ENCODE results near the gene SOX8.
"Not testable (repeated sequence)": the region's sequence is repeated elsewhere in the genome, so short reads cannot be mapped to it uniquely, and the experiment has no call there.

The SOX8 gene

GRCh38 chr16:953818-954217 lies 27.8 kb upstream of the SOX8 start:
- H3K4me3 ChIP-seq (ENCODE audit: extremely low read depth, insufficient read depth, low read length, poor library complexity, severe bottlenecking); H3K27ac ChIP-seq (ENCODE audit: low read depth, low read length, severe bottlenecking); H3K9me3 ChIP-seq (ENCODE audit: control insufficient read depth, low read length); H3K36me3 ChIP-seq (ENCODE audit: control insufficient read depth, insufficient read depth, low read length); H3K4me1 ChIP-seq (ENCODE audit: control insufficient read depth, insufficient read depth, low read length, poor library complexity, severe bottlenecking): not testable (repeated sequence)
- whole genome bisulfite sequencing, 2 experiments (ENCODE audit: insufficient coverage in 2 of 2): 100% methylated on average over 1 to 2 of the region's 7 CpGs

GRCh38 chr16:955766-956165 lies 25.8 kb upstream of the SOX8 start:
- H3K27ac ChIP-seq (ENCODE audit: low read depth, low read length, severe bottlenecking); H3K4me3 ChIP-seq (ENCODE audit: extremely low read depth, insufficient read depth, low read length, poor library complexity, severe bottlenecking); H3K36me3 ChIP-seq (ENCODE audit: control insufficient read depth, insufficient read depth, low read length); H3K4me1 ChIP-seq (ENCODE audit: control insufficient read depth, insufficient read depth, low read length, poor library complexity, severe bottlenecking); H3K9me3 ChIP-seq (ENCODE audit: control insufficient read depth, low read length): not testable (repeated sequence)
- WGBS, 2 experiments (ENCODE audit: insufficient coverage in 2 of 2): 96% methylated on average over 4 to 21 of the region's 27 CpGs

GRCh38 chr16:959232-960040 lies 22.1 kb upstream of the SOX8 start:
- H3K4me3 ChIP-seq (ENCODE audit: extremely low read depth, insufficient read depth, low read length, poor library complexity, severe bottlenecking): no peak overlapping the region
- H3K36me3 ChIP-seq (ENCODE audit: control insufficient read depth, insufficient read depth, low read length): no peaks in the 10 kb centered on the region
- no peak overlapping the region for H3K27ac ChIP-seq (ENCODE audit: low read depth, low read length, severe bottlenecking)
- no peaks in the 10 kb centered on the region for H3K4me1 ChIP-seq (ENCODE audit: control insufficient read depth, insufficient read depth, low read length, poor library complexity, severe bottlenecking)
- 93% methylated on average over 23 to 24 of the region's 24 CpGs for WGBS, 2 experiments (ENCODE audit: insufficient coverage in 2 of 2)
- H3K9me3 ChIP-seq (ENCODE audit: control insufficient read depth, low read length): no peaks in the 10 kb centered on the region

GRCh38 chr16:962366-962765 lies 19.2 kb upstream of the SOX8 start:
- Histone ChIP-seq H3K36me3 (ENCODE audit: control insufficient read depth, insufficient read depth, low read length) (peaks cover 16% of the 10 kb centered on the region), H3K4me1 (ENCODE audit: control insufficient read depth, insufficient read depth, low read length, poor library complexity, severe bottlenecking) (no peaks in the 10 kb centered on the region), H3K27ac (ENCODE audit: low read depth, low read length, severe bottlenecking) (no peak overlapping the region), H3K4me3 (ENCODE audit: extremely low read depth, insufficient read depth, low read length, poor library complexity, severe bottlenecking) (no peak overlapping the region), H3K9me3 (ENCODE audit: control insufficient read depth, low read length) (peaks cover 10% of the 10 kb centered on the region)
- WGBS, 2 experiments (ENCODE audit: insufficient coverage in 2 of 2): 93 to 95% methylated on average over 12 to 21 of the region's 22 CpGs

GRCh38 chr16:962901-963814 lies 18.4 kb upstream of the SOX8 start:
- Histone ChIP-seq H3K27ac (ENCODE audit: low read depth, low read length, severe bottlenecking) (no peak overlapping the region), H3K9me3 (ENCODE audit: control insufficient read depth, low read length) (peaks cover 10% of the 10 kb centered on the region)
- WGBS, 2 experiments (ENCODE audit: insufficient coverage in 2 of 2): 96% methylated on average over 15 to 17 of the region's 23 CpGs

GRCh38 chr16:963913-964312 lies 17.7 kb upstream of the SOX8 start:
- WGBS, 2 experiments (ENCODE audit: insufficient coverage in 2 of 2): 95 to 97% methylated on average over 14 of the region's 17 CpGs
- H3K9me3 ChIP-seq (ENCODE audit: control insufficient read depth, low read length): peaks cover 10% of the 10 kb centered on the region
- no peak overlapping the region for H3K27ac ChIP-seq (ENCODE audit: low read depth, low read length, severe bottlenecking)
- H3K4me1 ChIP-seq (ENCODE audit: control insufficient read depth, insufficient read depth, low read length, poor library complexity, severe bottlenecking): no peaks in the 10 kb centered on the region
- peaks cover 26% of the 10 kb centered on the region for H3K36me3 ChIP-seq (ENCODE audit: control insufficient read depth, insufficient read depth, low read length)
- no peak overlapping the region for H3K4me3 ChIP-seq (ENCODE audit: extremely low read depth, insufficient read depth, low read length, poor library complexity, severe bottlenecking)

More at GRCh38 chr16:962901-963814, 18.4 kb upstream of the SOX8 start:
- H3K4me3 ChIP-seq (ENCODE audit: extremely low read depth, insufficient read depth, low read length, poor library complexity, severe bottlenecking): no peak overlapping the region
- peaks cover 21% of the 10 kb centered on the region for H3K36me3 ChIP-seq (ENCODE audit: control insufficient read depth, insufficient read depth, low read length)
- H3K4me1 ChIP-seq (ENCODE audit: control insufficient read depth, insufficient read depth, low read length, poor library complexity, severe bottlenecking): no peaks in the 10 kb centered on the region

GRCh38 chr16:964356-965035 lies 17.1 kb upstream of the SOX8 start:
- Histone ChIP-seq H3K4me1 (ENCODE audit: control insufficient read depth, insufficient read depth, low read length, poor library complexity, severe bottlenecking) (no peaks in the 10 kb centered on the region), H3K27ac (ENCODE audit: low read depth, low read length, severe bottlenecking) (no peak overlapping the region), H3K9me3 (ENCODE audit: control insufficient read depth, low read length) (peaks cover 10% of the 10 kb centered on the region), H3K36me3 (ENCODE audit: control insufficient read depth, insufficient read depth, low read length) (peaks cover 26% of the 10 kb centered on the region), H3K4me3 (ENCODE audit: extremely low read depth, insufficient read depth, low read length, poor library complexity, severe bottlenecking) (no peak overlapping the region)
- WGBS, 2 experiments (ENCODE audit: insufficient coverage in 2 of 2): 88 to 95% methylated on average over 25 to 27 of the region's 27 CpGs

GRCh38 chr16:965036-965395 lies 16.6 kb upstream of the SOX8 start:
- no peaks in the 10 kb centered on the region for H3K4me1 ChIP-seq (ENCODE audit: control insufficient read depth, insufficient read depth, low read length, poor library complexity, severe bottlenecking)
- no peak overlapping the region for H3K27ac ChIP-seq (ENCODE audit: low read depth, low read length, severe bottlenecking)
- WGBS, 2 experiments (ENCODE audit: insufficient coverage in 2 of 2): 96% methylated on average over 13 of the region's 13 CpGs
- H3K36me3 ChIP-seq (ENCODE audit: control insufficient read depth, insufficient read depth, low read length): peaks cover 26% of the 10 kb centered on the region
- H3K9me3 ChIP-seq (ENCODE audit: control insufficient read depth, low read length): peaks cover 10% of the 10 kb centered on the region
- no peak overlapping the region for H3K4me3 ChIP-seq (ENCODE audit: extremely low read depth, insufficient read depth, low read length, poor library complexity, severe bottlenecking)

- peaks cover 10% of the 10 kb centered on the region for H3K9me3 ChIP-seq (ENCODE audit: control insufficient read depth, low read length)
- H3K4me3 ChIP-seq (ENCODE audit: extremely low read depth, insufficient read depth, low read length, poor library complexity, severe bottlenecking): no peak overlapping the region
- peaks cover 26% of the 10 kb centered on the region for H3K36me3 ChIP-seq (ENCODE audit: control insufficient read depth, insufficient read depth, low read length)
- no peak overlapping the region for H3K27ac ChIP-seq (ENCODE audit: low read depth, low read length, severe bottlenecking)
- H3K4me1 ChIP-seq (ENCODE audit: control insufficient read depth, insufficient read depth, low read length, poor library complexity, severe bottlenecking): no peaks in the 10 kb centered on the region
- WGBS, 2 experiments (ENCODE audit: insufficient coverage in 2 of 2): 87 to 93% methylated on average over 3 to 4 of the region's 4 CpGs
These were observed 16.1 kb upstream of the SOX8 start for GRCh38 chr16:965487-965886.

- no peak overlapping the region for H3K4me3 ChIP-seq (ENCODE audit: extremely low read depth, insufficient read depth, low read length, poor library complexity, severe bottlenecking)
- no peaks in the 10 kb centered on the region for H3K4me1 ChIP-seq (ENCODE audit: control insufficient read depth, insufficient read depth, low read length, poor library complexity, severe bottlenecking)
- H3K36me3 ChIP-seq (ENCODE audit: control insufficient read depth, insufficient read depth, low read length): peaks cover 26% of the 10 kb centered on the region
- H3K9me3 ChIP-seq (ENCODE audit: control insufficient read depth, low read length): peaks cover 10% of the 10 kb centered on the region
- no peak overlapping the region for H3K27ac ChIP-seq (ENCODE audit: low read depth, low read length, severe bottlenecking)
- 95 to 97% methylated on average over 18 of the region's 18 CpGs for WGBS, 2 experiments (ENCODE audit: insufficient coverage in 2 of 2)
These were observed 15.5 kb upstream of the SOX8 start for GRCh38 chr16:966035-966434.
